ENCODE measurements around the gene ORM1. TPM values are rescaled to one million over a fixed set of nuclear protein-coding genes. Genes with fewer than 3 reads are reported as not detected.

Gene ORM1
- total RNA-seq, 1 experiment from 2014 or later, result not detected

DNA sequence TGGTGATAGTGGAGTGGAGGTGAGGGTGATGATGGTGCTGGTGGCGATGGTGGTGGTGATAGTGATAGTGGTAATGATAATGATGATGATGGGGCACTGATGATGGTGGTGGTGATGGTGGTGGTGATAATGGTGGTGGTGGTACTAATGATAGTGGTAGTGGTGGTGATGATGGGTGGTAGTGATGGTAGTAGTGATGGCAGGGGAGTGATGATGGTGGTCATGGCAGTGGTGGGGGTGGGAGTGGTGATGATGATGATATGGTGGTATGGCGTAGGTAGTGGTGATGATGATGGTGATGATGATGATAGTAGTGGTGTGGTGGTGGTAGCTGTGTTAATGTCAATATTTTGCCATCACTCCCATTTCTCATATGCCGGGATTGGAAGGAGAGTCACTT lies 44.5 kb upstream of the ORM1 start:
- no peaks in the 10 kb centered on the region for H3K9me3 ChIP-seq (ENCODE audit: insufficient read depth, low read depth)
- DNase-seq, result no peak
- CTCF ChIA-PET, result no interaction called here
- no peaks in the 10 kb centered on the region; the same call in 1 of the 2 replicates for H4K20me1 ChIP-seq (ENCODE audit: insufficient read depth)
- no peaks in the 10 kb centered on the region for H3K9me2 ChIP-seq (ENCODE audit: insufficient read depth)
- H3K4me3 ChIP-seq, result no peak overlapping the region
- BruUV-seq (replicated peaks), result no TSS peak
- no peaks in the 10 kb centered on the region for H3K36me3 ChIP-seq (ENCODE audit: low read depth)
- H3F3A ChIP-seq (ENCODE audit: insufficient read depth, low read depth), result peaks cover 13% of the 10 kb centered on the region; the same call in 1 of the 2 replicates
- TF ChIP-seq EZH2 (IDR thresholded peaks at IDR 0.05; ENCODE audit: low read depth) (no peak), CTCF (conservative IDR thresholded peaks at IDR 0.05) (no peak)
- intact Hi-C loops (cut with micrococcal nuclease; ENCODE audit: unreplicated experiment), result loop anchor here (5.0 kb wide), 1 partner anchor 46 kb away; no protein-coding TSS in a partner anchor
- H3K27me3 ChIP-seq (ENCODE audit: insufficient read depth, low read depth), result no peaks in the 10 kb centered on the region
- peaks cover 28% of the 10 kb centered on the region for H3K4me1 ChIP-seq (replicated peaks; ENCODE audit: insufficient read depth)
- POLR2A ChIA-PET (ENCODE audit: unreplicated experiment), result no interaction called here
- H3K27ac ChIP-seq, result no peak overlapping the region
- no peak overlapping the region for H2AFZ ChIP-seq
- no peak overlapping the region; the same call in 1 of the 2 replicates for H3K4me2 ChIP-seq
- no peaks in the 10 kb centered on the region for H3K79me2 ChIP-seq (ENCODE audit: low read depth)

GRCh38 chr9:114278881-114279570 lies 43.9 kb upstream of the ORM1 start:
- H3K27ac ChIP-seq, result peak overlapping the region; percentile 64
- no peaks in the 10 kb centered on the region for H3K36me3 ChIP-seq (ENCODE audit: low read depth)
- intact Hi-C loops (cut with micrococcal nuclease; ENCODE audit: unreplicated experiment), result loop anchor here (5.0 kb wide), 1 partner anchor 47 kb away; no protein-coding TSS in a partner anchor
- peaks cover 13% of the 10 kb centered on the region; the same call in 1 of the 2 replicates for H3F3A ChIP-seq (ENCODE audit: insufficient read depth, low read depth)
- TF ChIP-seq CTCF (conservative IDR thresholded peaks at IDR 0.05) (no peak), EZH2 (IDR thresholded peaks at IDR 0.05; ENCODE audit: low read depth) (no peak)
- H4K20me1 ChIP-seq (ENCODE audit: insufficient read depth), result no peaks in the 10 kb centered on the region; the same call in 1 of the 2 replicates
- H3K4me2 ChIP-seq, result peak overlapping the region; percentile 45
- ChIA-PET POLR2A (ENCODE audit: unreplicated experiment) (no interaction called here), CTCF (no interaction called here)
- no peaks in the 10 kb centered on the region for H3K9me3 ChIP-seq (ENCODE audit: insufficient read depth, low read depth)
- H2AFZ ChIP-seq, result peak overlapping the region; percentile 78; the same call in 1 of the 2 replicates
- peak; percentile 54 to 78 for DNase-seq
- H3K27me3 ChIP-seq (ENCODE audit: insufficient read depth, low read depth), result no peaks in the 10 kb centered on the region
- H3K4me1 ChIP-seq (replicated peaks; ENCODE audit: insufficient read depth), result peaks cover 28% of the 10 kb centered on the region
- H3K79me2 ChIP-seq (ENCODE audit: low read depth), result no peaks in the 10 kb centered on the region
- no peaks in the 10 kb centered on the region for H3K9me2 ChIP-seq (ENCODE audit: insufficient read depth)
- BruUV-seq (replicated peaks), result no TSS peak
- no peak overlapping the region for H3K4me3 ChIP-seq

DNA sequence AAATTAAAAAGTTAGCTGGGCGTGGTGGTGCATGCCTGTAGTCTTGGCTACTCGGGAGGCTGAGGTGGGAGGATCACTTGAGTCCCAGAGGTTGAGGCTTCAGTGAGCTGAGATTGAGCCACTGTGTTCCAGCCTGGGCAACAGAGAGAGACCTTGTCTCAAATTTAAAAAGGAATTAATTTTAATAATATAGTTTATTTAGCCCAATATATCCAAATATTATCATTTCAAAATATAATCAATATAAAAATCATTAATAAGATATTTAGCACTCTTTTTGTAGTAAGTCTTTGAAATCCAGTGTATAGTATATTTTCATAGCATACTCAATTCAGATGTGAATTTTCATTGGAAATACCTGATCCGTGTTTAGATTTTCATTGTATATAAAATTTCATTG lies 43.2 kb upstream of the ORM1 start:
- no peak for DNase-seq
- H3K27ac ChIP-seq, result 0 out of 2 replicates have a peak overlapping the region, but pooled peaks have one; percentile 64
- CTCF ChIA-PET, result no interaction called here
- peaks cover 28% of the 10 kb centered on the region for H3K4me1 ChIP-seq (replicated peaks; ENCODE audit: insufficient read depth)
- no peaks in the 10 kb centered on the region for H3K36me3 ChIP-seq (ENCODE audit: low read depth)
- no peaks in the 10 kb centered on the region for H3K27me3 ChIP-seq (ENCODE audit: insufficient read depth, low read depth)
- no peak for TF ChIP-seq CTCF (conservative IDR thresholded peaks at IDR 0.05)
- TF ChIP-seq EZH2 (IDR thresholded peaks at IDR 0.05; ENCODE audit: low read depth), result no peak
- no peak overlapping the region for H3K4me3 ChIP-seq
- H3K79me2 ChIP-seq (ENCODE audit: low read depth), result no peaks in the 10 kb centered on the region
- POLR2A ChIA-PET (ENCODE audit: unreplicated experiment), result no interaction called here
- intact Hi-C loops (cut with micrococcal nuclease; ENCODE audit: unreplicated experiment), result loop anchor here (5.0 kb wide), 1 partner anchor 47 kb away; no protein-coding TSS in a partner anchor
- no peak overlapping the region for H2AFZ ChIP-seq
- no peak overlapping the region for H3K4me2 ChIP-seq
- BruUV-seq (replicated peaks), result no TSS peak
- H3K9me3 ChIP-seq (ENCODE audit: insufficient read depth, low read depth), result no peaks in the 10 kb centered on the region
- H3K9me2 ChIP-seq (ENCODE audit: insufficient read depth), result no peaks in the 10 kb centered on the region
- H3F3A ChIP-seq (ENCODE audit: insufficient read depth, low read depth), result peaks cover 13% of the 10 kb centered on the region; the same call in 1 of the 2 replicates
- no peaks in the 10 kb centered on the region for H4K20me1 ChIP-seq (ENCODE audit: insufficient read depth)

Measured in PC-9 (cell line).